HEK293 (cell line): ENCODE results near the gene PGPEP1.
A peak's percentile ranks its signal among the peaks of the same experiment; 100 is the strongest.

ENCODE experiments used
- CTCF ChIA-PET: fragments of 350-600 bp; formaldehyde crosslinking; extraction: SDS; loops from one replicate; lab custom pipeline; 2021; ENCODE audit warnings: antibody characterized with exemption; lab: Yijun Ruan, JAX
- POLR2A ChIA-PET: fragments of 300-600 bp; formaldehyde crosslinking; extraction: SDS; loops from one replicate; lab custom pipeline; 2020; ENCODE audit warnings: antibody characterized with exemption, inconsistent platforms; lab: Yijun Ruan, JAX
- H3K27ac ChIP-seq: fragments of 200-500 bp; sonication (Bioruptor generic); 2 replicates; pipeline ENCODE4 v1.5.1; 2014; ENCODE audit warnings: low read depth, low read length, control low read depth, inconsistent platforms; ENCODE audit errors: extremely low read depth
- H3K36me3 ChIP-seq, 2 experiments: fragments of 200-500 bp in 1 of 2; sonication (Bioruptor generic) in 1 of 2; 1 replicate in 1 of 2; 2 replicates in 1 of 2; pipeline ENCODE4 v1.5.1; 2014 to 2017; ENCODE audit warnings: inconsistent platforms in 2 of 2, low read length in 2 of 2; ENCODE audit not compliant: control insufficient read depth in 2 of 2, insufficient read depth in 1 of 2
- H3K4me1 ChIP-seq: fragments of 200-500 bp; sonication (Bioruptor generic); 2 replicates; pipeline ENCODE4 v1.5.1; 2014; ENCODE audit warnings: mild to moderate bottlenecking, low read length, inconsistent platforms; ENCODE audit not compliant: control insufficient read depth, insufficient read depth
- H3K4me3 ChIP-seq: 2 replicates; pipeline ENCODE4 v1.5.1; 2011; ENCODE audit warnings: low read depth, mild to moderate bottlenecking, control low read depth, low read length, moderate library complexity
- H3K9me3 ChIP-seq: fragments of 200-500 bp; sonication (Bioruptor generic); 2 replicates; pipeline ENCODE4 v1.5.1; 2014; ENCODE audit warnings: low read depth, low read length, inconsistent platforms; ENCODE audit not compliant: control insufficient read depth, insufficient read depth
- EGR2 ChIP-seq: fragments of 450-650 bp; formaldehyde crosslinking; IDR thresholded peaks from 2 replicates; pipeline ENCODE4 v1.5.1; 2016; ENCODE audit warnings: low read depth, missing biosample characterization, missing genetic modification characterization
- GLIS1 ChIP-seq: fragments of 450-650 bp; formaldehyde crosslinking; IDR thresholded peaks from 2 replicates; pipeline ENCODE4 v1.5.1; 2016; ENCODE audit warnings: missing biosample characterization, missing genetic modification characterization
- GLIS2 ChIP-seq: fragments of 450-650 bp; formaldehyde crosslinking; IDR thresholded peaks from 2 replicates; pipeline ENCODE4 v1.5.1; 2016; ENCODE audit warnings: missing biosample characterization, missing genetic modification characterization
- KLF16 ChIP-seq: fragments of 450-650 bp; formaldehyde crosslinking; IDR thresholded peaks from 2 replicates; pipeline ENCODE4 v1.5.1; 2017; ENCODE audit warnings: missing biosample characterization, missing genetic modification characterization
- KLF9 ChIP-seq: fragments of 450-650 bp; formaldehyde crosslinking; IDR thresholded peaks from 2 replicates; pipeline ENCODE4 v1.5.1; 2016; ENCODE audit warnings: missing biosample characterization, missing genetic modification characterization, low read depth
- REPIN1 ChIP-seq: fragments of 450-650 bp; formaldehyde crosslinking; IDR thresholded peaks from 2 replicates; pipeline ENCODE4 v1.5.1; 2017; ENCODE audit warnings: missing biosample characterization, missing genetic modification characterization, low read depth
- SP2 ChIP-seq: fragments of 450-650 bp; formaldehyde crosslinking; IDR thresholded peaks from 2 replicates; pipeline ENCODE4 v1.5.1; 2016; ENCODE audit warnings: missing biosample characterization, missing genetic modification characterization
- SP7 ChIP-seq: fragments of 450-650 bp; formaldehyde crosslinking; IDR thresholded peaks from 2 replicates; pipeline ENCODE4 v1.5.1; 2016; ENCODE audit warnings: missing biosample characterization, missing genetic modification characterization
- WT1 ChIP-seq: fragments of 450-650 bp; formaldehyde crosslinking; IDR thresholded peaks from 2 replicates; pipeline ENCODE4 v1.5.1; 2016; ENCODE audit warnings: missing biosample characterization, missing genetic modification characterization
- YY2 ChIP-seq: fragments of 450-650 bp; formaldehyde crosslinking; IDR thresholded peaks from 2 replicates; pipeline ENCODE4 v1.5.1; 2016; ENCODE audit warnings: missing biosample characterization, missing genetic modification characterization
- ZBTB17 ChIP-seq: fragments of 450-650 bp; formaldehyde crosslinking; IDR thresholded peaks from 2 replicates; pipeline ENCODE4 v1.5.1; 2016; ENCODE audit warnings: missing biosample characterization, missing genetic modification characterization
- ZBTB26 ChIP-seq: fragments of 450-650 bp; formaldehyde crosslinking; optimal IDR thresholded peaks from 2 replicates; pipeline ENCODE3; 2016; ENCODE audit warnings: missing biosample characterization, mild to moderate bottlenecking, missing genetic modification characterization
- ZBTB8A ChIP-seq: fragments of 450-650 bp; formaldehyde crosslinking; IDR thresholded peaks from 2 replicates; pipeline ENCODE4 v1.5.1; 2016; ENCODE audit warnings: missing biosample characterization, missing genetic modification characterization
- ZFHX2 ChIP-seq: fragments of 450-650 bp; formaldehyde crosslinking; conservative IDR thresholded peaks from 2 replicates; pipeline ENCODE4 v1.5.1; 2016; ENCODE audit warnings: missing biosample characterization, missing genetic modification characterization
- ZFP69B ChIP-seq: fragments of 450-650 bp; formaldehyde crosslinking; IDR thresholded peaks from 2 replicates; pipeline ENCODE4 v1.5.1; 2016; ENCODE audit warnings: missing biosample characterization, missing genetic modification characterization
- ZNF138 ChIP-seq: fragments of 450-650 bp; formaldehyde crosslinking; IDR thresholded peaks from 2 replicates; pipeline ENCODE4 v1.5.1; 2016; ENCODE audit warnings: missing biosample characterization, missing genetic modification characterization, borderline replicate concordance
- ZNF157 ChIP-seq: fragments of 450-650 bp; formaldehyde crosslinking; IDR thresholded peaks from 2 replicates; pipeline ENCODE4 v1.5.1; 2016; ENCODE audit warnings: missing biosample characterization, missing genetic modification characterization
- ZNF169 ChIP-seq: fragments of 450-650 bp; formaldehyde crosslinking; IDR thresholded peaks from 2 replicates; pipeline ENCODE4 v1.5.1; 2016; ENCODE audit warnings: missing biosample characterization, missing genetic modification characterization
- ZNF175 ChIP-seq: fragments of 450-650 bp; formaldehyde crosslinking; IDR thresholded peaks from 2 replicates; pipeline ENCODE4 v1.5.1; 2016; ENCODE audit warnings: missing biosample characterization, missing genetic modification characterization
- ZNF2 ChIP-seq: fragments of 450-650 bp; formaldehyde crosslinking; IDR thresholded peaks from 2 replicates; pipeline ENCODE4 v1.5.1; 2016; ENCODE audit warnings: missing biosample characterization, missing genetic modification characterization
- ZNF223 ChIP-seq: fragments of 450-650 bp; formaldehyde crosslinking; IDR thresholded peaks from 2 replicates; pipeline ENCODE4 v1.5.1; 2016; ENCODE audit warnings: missing biosample characterization, missing genetic modification characterization
- ZNF335 ChIP-seq: fragments of 450-650 bp; formaldehyde crosslinking; conservative IDR thresholded peaks from 2 replicates; pipeline ENCODE4 v1.5.1; 2016; ENCODE audit warnings: missing biosample characterization, missing genetic modification characterization
- ZNF341 ChIP-seq: fragments of 450-650 bp; formaldehyde crosslinking; IDR thresholded peaks from 2 replicates; pipeline ENCODE4; 2016; ENCODE audit warnings: low read depth, missing biosample characterization, missing genetic modification characterization
- ZNF366 ChIP-seq: fragments of 450-650 bp; formaldehyde crosslinking; conservative IDR thresholded peaks from 2 replicates; pipeline ENCODE4 v1.5.1; 2016; ENCODE audit warnings: missing biosample characterization, missing genetic modification characterization
- ZNF416 ChIP-seq: fragments of 450-650 bp; formaldehyde crosslinking; IDR thresholded peaks from 2 replicates; pipeline ENCODE4 v1.5.1; 2016; ENCODE audit warnings: missing biosample characterization, missing genetic modification characterization
- ZNF423 ChIP-seq: fragments of 450-650 bp; formaldehyde crosslinking; IDR thresholded peaks from 2 replicates; pipeline ENCODE4 v1.5.1; 2016; ENCODE audit warnings: missing biosample characterization, missing genetic modification characterization
- ZNF501 ChIP-seq: fragments of 450-650 bp; formaldehyde crosslinking; IDR thresholded peaks from 2 replicates; pipeline ENCODE4 v1.5.1; 2016; ENCODE audit warnings: missing biosample characterization, missing genetic modification characterization
- ZNF629 ChIP-seq: fragments of 450-650 bp; formaldehyde crosslinking; IDR thresholded peaks from 2 replicates; pipeline ENCODE4 v1.5.1; 2017; ENCODE audit warnings: missing biosample characterization, missing genetic modification characterization
- ZNF76 ChIP-seq: fragments of 450-650 bp; formaldehyde crosslinking; IDR thresholded peaks from 2 replicates; pipeline ENCODE4; 2016; ENCODE audit warnings: low read depth, missing biosample characterization, missing genetic modification characterization, borderline replicate concordance
- ZNF830 ChIP-seq: fragments of 450-650 bp; IDR thresholded peaks from 2 replicates; pipeline ENCODE4 v1.5.0; 2018; ENCODE audit warnings: missing biosample characterization, missing genetic modification characterization, low read depth, mild to moderate bottlenecking, moderate library complexity
- ZSCAN16 ChIP-seq: fragments of 450-650 bp; formaldehyde crosslinking; IDR thresholded peaks from 2 replicates; pipeline ENCODE4 v1.5.1; 2016; ENCODE audit warnings: missing biosample characterization, missing genetic modification characterization
- TF ChIP-seq, protein P1 (sequence below): fragments of 450-650 bp; formaldehyde crosslinking; IDR thresholded peaks from 2 replicates; pipeline ENCODE4 v1.5.1; 2016; ENCODE audit warnings: missing biosample characterization, missing genetic modification characterization
- TF ChIP-seq, protein P2 (sequence below): fragments of 450-650 bp; formaldehyde crosslinking; IDR thresholded peaks from 2 replicates; pipeline ENCODE4 v1.5.1; 2016; ENCODE audit warnings: missing biosample characterization, missing genetic modification characterization

PGPEP1 gene

DNA sequence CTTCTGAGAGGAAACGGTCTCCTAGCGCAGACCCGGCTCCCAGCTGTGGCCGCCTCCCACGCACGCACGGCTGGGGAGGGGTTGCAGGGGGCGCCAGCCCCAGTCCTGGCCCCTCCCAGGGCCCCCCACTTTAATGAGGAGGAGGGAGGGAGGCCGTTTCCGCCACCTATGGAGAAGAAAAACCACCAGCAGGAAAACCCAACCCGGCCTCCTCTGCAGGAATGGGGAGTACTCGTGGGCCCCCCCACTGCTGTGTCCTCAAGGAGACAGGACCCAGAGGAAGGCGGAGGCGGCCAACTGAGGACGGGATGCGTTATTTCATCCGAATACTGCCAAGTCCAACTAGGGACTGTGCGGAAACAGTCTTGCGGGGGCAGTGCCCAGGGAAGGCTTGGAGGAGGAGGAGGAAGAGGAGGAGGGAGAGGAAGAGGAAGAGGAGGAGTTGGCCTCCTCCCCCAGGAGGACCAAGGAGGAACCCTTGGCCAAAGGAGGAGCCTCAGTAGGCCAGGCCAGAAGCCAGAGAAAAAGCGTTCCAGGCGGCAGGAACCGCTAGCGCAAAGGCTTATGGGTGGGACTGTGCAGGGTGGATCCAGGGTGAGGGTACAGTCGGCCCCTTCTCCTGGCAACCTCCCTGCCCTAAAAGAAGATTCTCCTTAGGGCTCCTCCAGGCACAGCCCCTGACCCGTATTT lies 74.9 kb downstream of the PGPEP1 start (continued):
- TF ChIP-seq ZNF76 (tag by site-specific recombination) (peak; percentile 50; the same call in 1 of the 2 replicates), ZNF223 (tag by site-specific recombination) (no peak), ZNF2 (no peak), ZFHX2 (tag by site-specific recombination) (peak; percentile 91)

- H3K4me3 ChIP-seq, result peak overlapping the region; percentile 20
- CTCF ChIA-PET, result interaction anchor here (0.5 to 4.5 kb wide), 8 partner anchors 29 to 215 kb away, joined by 3 to 32 read pairs (median 5); partner anchors contain the start of gene GDF15
- H3K4me1 ChIP-seq, result peaks cover 9% of the 10 kb centered on the region; the same call in 1 of the 2 replicates
- POLR2A ChIA-PET, result interaction anchor here (1.0 to 4.2 kb wide), 7 partner anchors 9 to 224 kb away, joined by 3 to 75 read pairs (median 4); partner anchors contain the start of genes JUND and MPV17L2
- H3K9me3 ChIP-seq, result no peaks in the 10 kb centered on the region
- H3K27ac ChIP-seq, result peak overlapping the region; percentile 64; the same call in 1 of the 2 replicates
- no peaks in the 10 kb centered on the region for H3K36me3 ChIP-seq
- peak; percentile 22; the same call in 1 of the 2 replicates for TF ChIP-seq KLF9 (tag by site-specific recombination)
- TF ChIP-seq ZFP69B, result peak; percentile 11; the same call in 1 of the 2 replicates
- 0 out of 2 replicates have a peak, but pooled peaks have one; percentile 30 for TF ChIP-seq ZNF157
- TF ChIP-seq ZFHX2 (tag by site-specific recombination), result peak; percentile 99
- peak; percentile 85; the same call in 1 of the 2 replicates for TF ChIP-seq ZSCAN16 (tag by site-specific recombination)
- peak; percentile 86 for TF ChIP-seq WT1 (tag by site-specific recombination)
- TF ChIP-seq GLIS2, result peak; percentile 55; the same call in 1 of the 2 replicates
- TF ChIP-seq ZNF366 (tag by site-specific recombination), result peak; percentile 82
- no peak for TF ChIP-seq ZNF416
- TF ChIP-seq ZNF830 (tag by site-specific recombination), result no peak
- TF ChIP-seq SP2, result peak; percentile 79
- TF ChIP-seq KLF16 (tag by site-specific recombination), result peak; percentile 31; the same call in 1 of the 2 replicates
- TF ChIP-seq ZNF629 (tag by site-specific recombination), result no peak
- no peak for TF ChIP-seq ZNF138 (tag by site-specific recombination)
- TF ChIP-seq ZNF175 (tag by site-specific recombination), result no peak
- TF ChIP-seq, protein P1, sequence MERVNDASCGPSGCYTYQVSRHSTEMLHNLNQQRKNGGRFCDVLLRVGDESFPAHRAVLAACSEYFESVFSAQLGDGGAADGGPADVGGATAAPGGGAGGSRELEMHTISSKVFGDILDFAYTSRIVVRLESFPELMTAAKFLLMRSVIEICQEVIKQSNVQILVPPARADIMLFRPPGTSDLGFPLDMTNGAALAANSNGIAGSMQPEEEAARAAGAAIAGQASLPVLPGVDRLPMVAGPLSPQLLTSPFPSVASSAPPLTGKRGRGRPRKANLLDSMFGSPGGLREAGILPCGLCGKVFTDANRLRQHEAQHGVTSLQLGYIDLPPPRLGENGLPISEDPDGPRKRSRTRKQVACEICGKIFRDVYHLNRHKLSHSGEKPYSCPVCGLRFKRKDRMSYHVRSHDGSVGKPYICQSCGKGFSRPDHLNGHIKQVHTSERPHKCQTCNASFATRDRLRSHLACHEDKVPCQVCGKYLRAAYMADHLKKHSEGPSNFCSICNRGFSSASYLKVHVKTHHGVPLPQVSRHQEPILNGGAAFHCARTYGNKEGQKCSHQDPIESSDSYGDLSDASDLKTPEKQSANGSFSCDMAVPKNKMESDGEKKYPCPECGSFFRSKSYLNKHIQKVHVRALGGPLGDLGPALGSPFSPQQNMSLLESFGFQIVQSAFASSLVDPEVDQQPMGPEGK (tag by site-specific recombination), result peak; percentile 73; the same call in 1 of the 2 replicates
- TF ChIP-seq, protein P2, sequence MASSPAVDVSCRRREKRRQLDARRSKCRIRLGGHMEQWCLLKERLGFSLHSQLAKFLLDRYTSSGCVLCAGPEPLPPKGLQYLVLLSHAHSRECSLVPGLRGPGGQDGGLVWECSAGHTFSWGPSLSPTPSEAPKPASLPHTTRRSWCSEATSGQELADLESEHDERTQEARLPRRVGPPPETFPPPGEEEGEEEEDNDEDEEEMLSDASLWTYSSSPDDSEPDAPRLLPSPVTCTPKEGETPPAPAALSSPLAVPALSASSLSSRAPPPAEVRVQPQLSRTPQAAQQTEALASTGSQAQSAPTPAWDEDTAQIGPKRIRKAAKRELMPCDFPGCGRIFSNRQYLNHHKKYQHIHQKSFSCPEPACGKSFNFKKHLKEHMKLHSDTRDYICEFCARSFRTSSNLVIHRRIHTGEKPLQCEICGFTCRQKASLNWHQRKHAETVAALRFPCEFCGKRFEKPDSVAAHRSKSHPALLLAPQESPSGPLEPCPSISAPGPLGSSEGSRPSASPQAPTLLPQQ (tag by site-specific recombination), result peak; percentile 88
- peak; percentile 74; the same call in 1 of the 2 replicates for TF ChIP-seq ZBTB17 (tag by site-specific recombination)
- peak; percentile 11; the same call in 1 of the 2 replicates for TF ChIP-seq ZNF423 (tag by site-specific recombination)
- no peak for TF ChIP-seq ZNF169 (tag by site-specific recombination)
- TF ChIP-seq EGR2, result peak; percentile 97
- peak; percentile 86 for TF ChIP-seq ZBTB26 (tag by site-specific recombination)
- TF ChIP-seq YY2 (tag by site-specific recombination), result 0 out of 2 replicates have a peak, but pooled peaks have one; percentile 9
- peak; percentile 65; the same call in 1 of the 2 replicates for TF ChIP-seq GLIS1 (tag by site-specific recombination)
- TF ChIP-seq ZNF335 (tag by site-specific recombination), result peak; percentile 90
- TF ChIP-seq SP7 (tag by site-specific recombination), result peak; percentile 6; the same call in 1 of the 2 replicates
- 0 out of 2 replicates have a peak, but pooled peaks have one; percentile 14 for TF ChIP-seq REPIN1 (tag by site-specific recombination)
- peak; percentile 77; the same call in 1 of the 2 replicates for TF ChIP-seq ZNF501 (tag by site-specific recombination)
- peak; percentile 76 for TF ChIP-seq ZNF341
- peak; percentile 75 for TF ChIP-seq ZBTB8A
Observed at GRCh38 chr19:18416778-18417249, 76.4 kb downstream of the PGPEP1 start.
